SK-N-MC (cell line): Measurements from ENCODE around the gene LARGE1.

Experiments
- EZH2 ChIP-seq: fragments of 200-600 bp; sonication (generic); IDR thresholded peaks from one replicate; pipeline ENCODE4 v1.6.1; 2017; ENCODE audit warnings: antibody characterized with exemption
- FOXP2 ChIP-seq: optimal IDR thresholded peaks from 2 replicates; pipeline ENCODE3; 2011; ENCODE audit warnings: mild to moderate bottlenecking, moderate library complexity; ENCODE audit not compliant: insufficient read depth; ENCODE audit errors: extremely low read length, control extremely low read depth
- POLR2AphosphoS5 ChIP-seq: IDR thresholded peaks from 2 replicates; pipeline ENCODE4 v1.6.1; 2012; ENCODE audit warnings: mild to moderate bottlenecking, low read depth, low read length, borderline replicate concordance

DNA sequence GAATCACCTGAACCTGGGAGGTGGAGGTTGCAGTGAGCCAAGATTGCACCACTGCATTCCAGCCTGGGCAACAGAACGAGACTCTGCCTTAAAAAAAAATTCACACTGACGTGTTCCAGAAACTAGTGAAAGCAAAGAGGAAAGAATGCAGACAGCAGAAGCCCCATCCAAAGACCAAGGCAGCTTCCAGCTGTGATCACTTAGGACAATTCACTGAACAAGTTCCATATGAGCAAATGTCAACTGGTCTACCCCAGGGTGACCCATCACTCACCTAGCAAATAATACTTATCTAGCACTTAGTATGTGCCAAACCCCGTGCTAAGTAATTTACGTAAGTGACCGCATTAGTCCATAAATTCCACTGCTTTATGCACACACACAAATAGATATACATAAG lies 138.9 kb downstream of the LARGE1 start:
- no peak for TF ChIP-seq EZH2
- TF ChIP-seq POLR2AphosphoS5: no peak
- no peak for TF ChIP-seq FOXP2
